IPS-18a (cell line): ENCODE data around the gene MTHFSD.

Experiments
- H3K27ac ChIP-seq: one replicate; pipeline ENCODE4 v1.5.1; 2013; ENCODE audit warnings: low read length
- H3K27me3 ChIP-seq: one replicate; pipeline ENCODE4 v1.6.1; 2013; ENCODE audit warnings: mild to moderate bottlenecking, low read length; ENCODE audit not compliant: control insufficient read depth, insufficient read depth
- H3K36me3 ChIP-seq: one replicate; pipeline ENCODE4 v1.6.1; 2013; ENCODE audit warnings: low read depth, low read length; ENCODE audit not compliant: control insufficient read depth
- H3K4me1 ChIP-seq: one replicate; pipeline ENCODE4 v1.6.1; 2013; ENCODE audit warnings: low read depth, low read length; ENCODE audit not compliant: control insufficient read depth
- H3K4me3 ChIP-seq: one replicate; pipeline ENCODE4 v1.5.1; 2013; ENCODE audit warnings: low read length
- H3K9ac ChIP-seq: one replicate; pipeline ENCODE4 v1.6.1; 2013; ENCODE audit warnings: mild to moderate bottlenecking, low read length, moderate library complexity
- H3K9me3 ChIP-seq: one replicate; pipeline ENCODE4 v1.6.1; 2013; ENCODE audit warnings: low read depth, low read length; ENCODE audit not compliant: control insufficient read depth

MTHFSD gene

GRCh38 chr16:86498155-86498670 is 56.8 kb downstream of the MTHFSD start:
- H3K27me3 ChIP-seq: peaks cover 100% of the 10 kb centered on the region
- H3K9ac ChIP-seq: no peak overlapping the region
- H3K27ac ChIP-seq: no peak overlapping the region

GRCh38 chr16:86497551-86498021 is 57.4 kb downstream of the MTHFSD start:
- Histone ChIP-seq H3K36me3 (no peaks in the 10 kb centered on the region), H3K9me3 (peaks cover 5% of the 10 kb centered on the region), H3K27ac (no peak overlapping the region), H3K4me3 (no peak overlapping the region), H3K27me3 (peaks cover 100% of the 10 kb centered on the region), H3K4me1 (peaks cover 6% of the 10 kb centered on the region), H3K9ac (no peak overlapping the region)

More at GRCh38 chr16:86498155-86498670, 56.8 kb downstream of the MTHFSD start:
- peaks cover 5% of the 10 kb centered on the region for H3K9me3 ChIP-seq
- no peaks in the 10 kb centered on the region for H3K36me3 ChIP-seq
- H3K4me1 ChIP-seq: peaks cover 6% of the 10 kb centered on the region
- H3K4me3 ChIP-seq: no peak overlapping the region

- Histone ChIP-seq H3K4me1 (peaks cover 6% of the 10 kb centered on the region), H3K27ac (no peak overlapping the region), H3K36me3 (no peaks in the 10 kb centered on the region), H3K4me3 (no peak overlapping the region), H3K27me3 (peaks cover 100% of the 10 kb centered on the region), H3K9ac (no peak overlapping the region), H3K9me3 (peaks cover 2% of the 10 kb centered on the region)
These were observed 58.0 kb downstream of the MTHFSD start for GRCh38 chr16:86496929-86497461.

GRCh38 chr16:86496262-86496928 is 58.6 kb downstream of the MTHFSD start:
- Histone ChIP-seq H3K9me3 (no peaks in the 10 kb centered on the region), H3K36me3 (no peaks in the 10 kb centered on the region), H3K4me1 (peaks cover 6% of the 10 kb centered on the region), H3K27me3 (peaks cover 100% of the 10 kb centered on the region), H3K27ac (no peak overlapping the region), H3K9ac (no peak overlapping the region), H3K4me3 (no peak overlapping the region)

DNA sequence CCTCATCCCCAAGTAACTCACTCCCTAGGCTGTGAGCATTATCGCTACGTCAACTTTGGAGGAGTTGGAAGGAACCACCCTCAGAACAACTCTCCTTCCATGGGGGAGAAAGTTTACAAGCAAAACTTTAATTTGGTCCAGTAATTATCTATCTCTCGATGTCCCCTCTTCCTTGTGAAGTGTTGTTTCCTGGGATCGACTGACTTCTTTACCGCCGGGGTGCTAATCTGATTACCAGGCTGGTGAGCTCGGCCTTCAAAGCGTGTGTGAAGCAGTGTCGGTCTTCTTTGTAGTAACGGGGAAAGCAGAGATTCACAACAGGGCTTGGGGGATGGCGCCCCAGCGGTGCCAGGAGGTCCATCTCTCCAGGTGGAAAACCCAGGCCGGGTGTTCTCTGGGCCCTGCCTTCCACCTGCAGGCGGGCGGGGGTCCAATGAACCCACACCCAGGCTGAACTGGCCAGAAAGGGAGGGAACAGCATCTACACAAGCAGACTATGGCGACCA is 59.2 kb downstream of the MTHFSD start:
- Histone ChIP-seq H3K27me3 (peaks cover 100% of the 10 kb centered on the region), H3K9ac (no peak overlapping the region), H3K4me1 (peaks cover 6% of the 10 kb centered on the region), H3K9me3 (no peaks in the 10 kb centered on the region), H3K27ac (no peak overlapping the region), H3K4me3 (no peak overlapping the region), H3K36me3 (no peaks in the 10 kb centered on the region)

- H3K27me3 ChIP-seq: peaks cover 100% of the 10 kb centered on the region
- H3K9ac ChIP-seq: no peak overlapping the region
- H3K4me3 ChIP-seq: no peak overlapping the region
These were observed 59.7 kb downstream of the MTHFSD start for GRCh38 chr16:86495357-86495701.

GRCh38 chr16:86494565-86495356 is 60.3 kb downstream of the MTHFSD start:
- H3K36me3 ChIP-seq: no peaks in the 10 kb centered on the region
- H3K9me3 ChIP-seq: no peaks in the 10 kb centered on the region
- H3K9ac ChIP-seq: no peak overlapping the region
- H3K4me1 ChIP-seq: peaks cover 4% of the 10 kb centered on the region
- H3K4me3 ChIP-seq: no peak overlapping the region
- H3K27ac ChIP-seq: no peak overlapping the region
- peaks cover 100% of the 10 kb centered on the region for H3K27me3 ChIP-seq

More at GRCh38 chr16:86495357-86495701, 59.7 kb downstream of the MTHFSD start:
- peaks cover 5% of the 10 kb centered on the region for H3K4me1 ChIP-seq
- H3K27ac ChIP-seq: no peak overlapping the region
- H3K36me3 ChIP-seq: no peaks in the 10 kb centered on the region
- H3K9me3 ChIP-seq: no peaks in the 10 kb centered on the region

GRCh38 chr16:86494039-86494564 is 60.9 kb downstream of the MTHFSD start:
- Histone ChIP-seq H3K27me3 (peaks cover 100% of the 10 kb centered on the region), H3K4me3 (no peak overlapping the region), H3K9ac (no peak overlapping the region)

GRCh38 chr16:86492961-86493629 is 61.9 kb downstream of the MTHFSD start:
- no peaks in the 10 kb centered on the region for H3K9me3 ChIP-seq
- H3K4me1 ChIP-seq: peaks cover 4% of the 10 kb centered on the region
- H3K4me3 ChIP-seq: no peak overlapping the region
- H3K9ac ChIP-seq: no peak overlapping the region
- H3K36me3 ChIP-seq: no peaks in the 10 kb centered on the region
- peaks cover 97% of the 10 kb centered on the region for H3K27me3 ChIP-seq
- H3K27ac ChIP-seq: no peak overlapping the region

More at GRCh38 chr16:86494039-86494564, 60.9 kb downstream of the MTHFSD start:
- H3K9me3 ChIP-seq: no peaks in the 10 kb centered on the region
- H3K36me3 ChIP-seq: no peaks in the 10 kb centered on the region
- H3K4me1 ChIP-seq: peaks cover 4% of the 10 kb centered on the region
- H3K27ac ChIP-seq: no peak overlapping the region

DNA sequence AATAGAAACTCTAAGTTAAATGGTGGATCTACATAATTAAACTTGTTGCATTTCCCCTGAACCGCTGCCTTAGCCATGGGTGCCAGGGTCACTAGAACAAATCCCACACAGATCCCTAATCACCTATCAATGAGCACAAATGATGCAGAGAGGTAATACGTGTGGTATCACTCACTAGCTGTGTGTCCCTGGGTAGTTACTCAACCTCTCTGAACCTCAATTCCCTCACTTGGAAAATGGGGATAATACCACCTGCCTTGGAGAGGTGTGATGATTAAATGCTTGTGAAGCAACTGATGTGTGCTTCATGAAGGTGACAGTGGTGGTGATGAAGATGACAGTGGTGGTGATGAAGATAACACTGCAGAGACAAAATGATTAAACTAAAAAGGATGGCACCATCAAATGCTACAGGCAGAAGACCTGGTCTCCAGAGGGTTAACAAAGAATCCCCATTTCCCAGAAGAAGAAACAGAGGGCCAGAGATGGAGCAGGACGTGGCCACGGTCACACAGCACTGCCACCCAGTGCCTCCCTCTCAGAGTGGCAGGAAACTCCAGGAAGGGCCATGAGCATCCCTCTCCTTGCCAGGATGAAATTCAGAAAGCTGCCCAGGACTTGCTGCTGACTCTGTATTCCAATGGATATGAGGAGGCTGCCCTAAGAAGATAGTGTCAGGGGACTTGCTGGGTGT is 62.6 kb downstream of the MTHFSD start:
- Histone ChIP-seq H3K27me3 (peaks cover 90% of the 10 kb centered on the region), H3K27ac (no peak overlapping the region), H3K4me1 (peaks cover 4% of the 10 kb centered on the region)

More for the DNA sequence above, 62.6 kb downstream of the MTHFSD start:
- Histone ChIP-seq H3K4me3 (no peak overlapping the region), H3K36me3 (no peaks in the 10 kb centered on the region), H3K9me3 (no peaks in the 10 kb centered on the region), H3K9ac (no peak overlapping the region)
